Cardiac fibroblast (primary cell): ENCODE data around the gene APOC4.

Experiments used
- DNase-seq, 2 donors: peaks; one replicate each; pipeline versions ENCODE4 v3.0.0 to v3.0.0-alpha.2; 2010; ENCODE audit warnings: low read depth in 2 of 2
- H3K4me3 ChIP-seq, 2 donors: replicated peaks in 1 of 2; 1 replicate in 1 of 2; 2 replicates in 1 of 2; pipeline ENCODE4 v1.5.1; 2011; ENCODE audit warnings: low read depth in 2 of 2, low read length in 2 of 2, mild to moderate bottlenecking in 2 of 2, moderate library complexity in 1 of 2
- TF ChIP-seq, protein P1 (sequence below): IDR thresholded peaks from one replicate; pipeline ENCODE4 v1.5.1; 2011; ENCODE audit warnings: low read depth, mild to moderate bottlenecking, low read length, inconsistent platforms

The APOC4 gene

DNA sequence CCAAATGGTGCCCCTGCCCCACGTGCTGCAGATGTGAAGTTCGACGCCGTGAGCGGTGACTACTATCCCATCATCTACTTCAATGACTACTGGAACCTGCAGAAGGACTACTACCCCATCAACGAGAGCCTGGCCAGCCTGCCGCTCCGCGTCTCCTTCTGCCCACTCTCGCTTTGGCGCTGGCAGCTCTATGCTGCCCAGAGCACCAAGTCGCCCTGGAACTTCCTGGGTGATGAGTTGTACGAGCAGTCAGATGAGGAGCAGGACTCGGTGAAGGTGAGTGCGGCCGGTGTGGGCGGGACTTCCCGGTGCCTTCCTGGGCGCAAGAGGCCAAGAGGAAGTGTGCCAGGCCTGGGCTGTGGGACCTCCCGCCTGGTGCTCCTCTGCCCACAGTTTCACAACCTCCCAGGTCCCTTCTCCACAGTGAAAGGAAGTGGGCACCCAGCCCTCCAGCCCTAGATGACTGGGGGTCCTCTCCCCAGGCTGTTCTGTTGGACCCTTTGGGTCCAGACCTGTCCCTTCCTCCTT, 45.2 kb downstream of the APOC4 start:
- DNase-seq: no peak
- TF ChIP-seq, protein P1, sequence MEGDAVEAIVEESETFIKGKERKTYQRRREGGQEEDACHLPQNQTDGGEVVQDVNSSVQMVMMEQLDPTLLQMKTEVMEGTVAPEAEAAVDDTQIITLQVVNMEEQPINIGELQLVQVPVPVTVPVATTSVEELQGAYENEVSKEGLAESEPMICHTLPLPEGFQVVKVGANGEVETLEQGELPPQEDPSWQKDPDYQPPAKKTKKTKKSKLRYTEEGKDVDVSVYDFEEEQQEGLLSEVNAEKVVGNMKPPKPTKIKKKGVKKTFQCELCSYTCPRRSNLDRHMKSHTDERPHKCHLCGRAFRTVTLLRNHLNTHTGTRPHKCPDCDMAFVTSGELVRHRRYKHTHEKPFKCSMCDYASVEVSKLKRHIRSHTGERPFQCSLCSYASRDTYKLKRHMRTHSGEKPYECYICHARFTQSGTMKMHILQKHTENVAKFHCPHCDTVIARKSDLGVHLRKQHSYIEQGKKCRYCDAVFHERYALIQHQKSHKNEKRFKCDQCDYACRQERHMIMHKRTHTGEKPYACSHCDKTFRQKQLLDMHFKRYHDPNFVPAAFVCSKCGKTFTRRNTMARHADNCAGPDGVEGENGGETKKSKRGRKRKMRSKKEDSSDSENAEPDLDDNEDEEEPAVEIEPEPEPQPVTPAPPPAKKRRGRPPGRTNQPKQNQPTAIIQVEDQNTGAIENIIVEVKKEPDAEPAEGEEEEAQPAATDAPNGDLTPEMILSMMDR: no peak
- no peak overlapping the region for H3K4me3 ChIP-seq

DNA sequence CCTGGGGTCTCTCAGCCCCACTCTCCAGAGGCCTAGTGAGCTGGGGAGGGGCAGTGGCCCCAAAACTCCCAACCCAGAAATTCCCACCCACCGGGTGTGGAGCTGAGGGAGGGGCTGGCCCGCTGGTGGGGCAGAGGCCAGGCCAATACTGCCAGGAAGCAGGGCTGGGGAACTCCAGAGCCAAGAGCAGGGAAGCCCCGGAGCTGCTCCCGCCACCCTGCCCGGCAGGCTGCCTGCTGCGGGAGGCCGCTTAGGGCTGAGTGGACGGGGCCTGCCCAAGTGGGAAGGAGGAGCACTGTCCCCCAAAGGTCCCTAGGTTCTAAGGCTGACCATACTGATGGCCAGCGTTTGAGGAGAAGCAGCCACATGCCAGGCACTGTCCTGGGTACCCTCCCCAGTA, 46.2 kb downstream of the APOC4 start:
- TF ChIP-seq, protein P1: no peak
- H3K4me3 ChIP-seq: no peak overlapping the region
- no peak for DNase-seq

DNA sequence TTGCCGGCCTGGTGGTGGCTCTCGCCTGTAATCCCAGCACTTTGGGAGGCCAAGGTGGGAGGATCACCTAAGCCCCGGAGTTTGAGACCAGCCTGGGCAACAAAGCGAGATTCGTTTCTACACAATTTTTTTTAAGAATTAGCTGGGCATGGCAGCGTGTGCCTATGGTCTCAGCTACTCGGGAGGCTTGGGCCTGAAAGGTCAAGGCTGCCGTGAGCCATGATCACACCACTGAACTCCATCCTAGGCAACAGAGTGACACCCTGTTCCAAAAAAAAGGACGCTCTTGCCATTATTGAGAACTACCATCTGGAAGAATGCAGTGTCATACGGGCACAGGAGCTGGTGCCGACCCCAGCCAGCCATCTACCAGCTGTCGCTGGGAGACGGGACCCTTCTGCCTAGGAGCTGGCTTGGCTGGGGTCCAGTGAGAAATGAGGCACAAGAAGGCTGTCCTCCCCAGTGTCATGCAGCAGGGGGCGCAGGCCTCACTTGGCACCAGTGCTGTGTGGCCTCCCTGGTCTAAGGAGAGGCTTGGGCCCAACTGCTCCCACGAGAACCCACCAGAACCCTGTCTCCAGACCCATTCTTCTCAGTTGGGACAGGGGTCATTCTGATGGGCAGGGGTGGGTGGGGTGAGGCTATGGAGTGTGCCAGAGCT, 47.0 kb downstream of the APOC4 start:
- no peak overlapping the region for H3K4me3 ChIP-seq
- peak; percentile 70 to 76 for DNase-seq
- TF ChIP-seq, protein P1: peak; percentile 81

DNA sequence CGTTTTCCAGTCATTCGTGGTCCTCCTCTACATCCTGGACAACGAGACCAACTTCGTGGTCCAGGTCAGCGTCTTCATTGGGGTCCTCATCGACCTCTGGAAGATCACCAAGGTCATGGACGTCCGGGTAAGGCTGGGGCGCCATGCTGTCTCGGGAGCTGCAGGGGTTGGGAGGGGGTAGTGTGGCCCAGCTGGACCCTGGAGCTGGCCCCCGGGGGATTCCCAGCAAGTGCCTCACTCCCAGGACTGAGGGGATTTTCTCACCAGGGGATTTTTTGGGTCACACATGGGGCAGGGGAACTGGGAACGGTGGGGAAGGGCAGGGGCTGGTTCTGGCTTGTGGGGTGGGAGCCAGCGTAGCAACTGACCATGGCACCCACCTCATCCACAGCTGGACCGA, 48.4 kb downstream of the APOC4 start:
- no peak for DNase-seq
- H3K4me3 ChIP-seq: no peak overlapping the region
- TF ChIP-seq, protein P1: no peak

DNA sequence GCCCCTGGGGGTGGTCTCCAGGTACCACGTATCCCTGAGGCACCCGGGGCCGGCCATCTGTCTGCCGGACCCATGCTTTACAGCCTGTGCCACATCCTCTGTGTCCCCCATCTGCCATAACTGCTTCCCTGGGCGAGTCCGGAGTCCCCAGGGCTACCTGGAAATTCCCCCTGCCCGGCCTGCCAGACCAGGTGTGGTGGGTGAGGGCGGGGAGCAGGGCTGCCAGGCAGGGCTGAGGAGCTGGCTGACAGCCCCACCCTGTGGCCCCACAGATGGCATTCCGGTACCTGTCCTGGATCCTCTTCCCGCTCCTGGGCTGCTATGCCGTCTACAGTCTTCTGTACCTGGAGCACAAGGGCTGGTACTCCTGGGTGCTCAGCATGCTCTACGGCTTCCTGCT, 48.9 kb downstream of the APOC4 start:
- DNase-seq: no peak
- no peak overlapping the region for H3K4me3 ChIP-seq
- TF ChIP-seq, protein P1: no peak

DNA sequence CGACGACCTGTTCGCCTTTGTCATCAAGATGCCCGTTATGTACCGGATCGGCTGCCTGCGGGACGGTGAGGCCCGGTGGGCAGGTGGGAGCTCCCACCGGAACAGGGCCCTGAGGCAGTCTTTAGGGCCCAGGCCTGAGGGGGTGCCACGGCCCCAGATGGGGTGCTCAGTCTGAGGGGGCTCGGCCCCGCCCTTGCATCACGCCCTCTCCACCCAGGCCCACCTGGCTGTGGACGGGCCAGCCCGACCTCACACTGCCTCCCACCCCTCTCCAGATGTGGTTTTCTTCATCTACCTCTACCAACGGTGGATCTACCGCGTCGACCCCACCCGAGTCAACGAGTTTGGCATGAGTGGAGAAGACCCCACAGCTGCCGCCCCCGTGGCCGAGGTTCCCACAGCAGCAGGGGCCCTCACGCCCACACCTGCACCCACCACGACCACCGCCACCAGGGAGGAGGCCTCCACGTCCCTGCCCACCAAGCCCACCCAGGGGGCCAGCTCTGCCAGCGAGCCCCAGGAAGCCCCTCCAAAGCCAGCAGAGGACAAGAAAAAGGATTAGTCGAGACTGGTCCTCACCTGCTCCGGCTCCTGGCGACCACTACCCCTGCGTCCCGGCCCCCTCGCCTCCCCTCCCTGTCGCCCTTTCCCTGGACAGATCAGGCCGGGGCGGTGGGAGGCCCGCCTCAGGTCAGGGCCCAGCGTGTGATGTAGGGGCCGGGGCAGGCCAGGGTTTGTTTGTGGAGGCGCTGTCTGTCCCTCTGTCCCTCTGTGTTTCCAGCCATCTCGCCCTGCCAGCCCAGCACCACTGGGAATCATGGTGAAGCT, 50.5 kb downstream of the APOC4 start:
- DNase-seq: no peak
- no peak overlapping the region for H3K4me3 ChIP-seq
- TF ChIP-seq, protein P1: no peak
